ENCODE results near the gene SYNGR3.

The SYNGR3 gene

GRCh38 chr16:1998360-1998835 is 8.6 kb downstream of the SYNGR3 start:
- DNase-seq (ENCODE audit: low read depth): no peak
- TF ChIP-seq, protein P1, sequence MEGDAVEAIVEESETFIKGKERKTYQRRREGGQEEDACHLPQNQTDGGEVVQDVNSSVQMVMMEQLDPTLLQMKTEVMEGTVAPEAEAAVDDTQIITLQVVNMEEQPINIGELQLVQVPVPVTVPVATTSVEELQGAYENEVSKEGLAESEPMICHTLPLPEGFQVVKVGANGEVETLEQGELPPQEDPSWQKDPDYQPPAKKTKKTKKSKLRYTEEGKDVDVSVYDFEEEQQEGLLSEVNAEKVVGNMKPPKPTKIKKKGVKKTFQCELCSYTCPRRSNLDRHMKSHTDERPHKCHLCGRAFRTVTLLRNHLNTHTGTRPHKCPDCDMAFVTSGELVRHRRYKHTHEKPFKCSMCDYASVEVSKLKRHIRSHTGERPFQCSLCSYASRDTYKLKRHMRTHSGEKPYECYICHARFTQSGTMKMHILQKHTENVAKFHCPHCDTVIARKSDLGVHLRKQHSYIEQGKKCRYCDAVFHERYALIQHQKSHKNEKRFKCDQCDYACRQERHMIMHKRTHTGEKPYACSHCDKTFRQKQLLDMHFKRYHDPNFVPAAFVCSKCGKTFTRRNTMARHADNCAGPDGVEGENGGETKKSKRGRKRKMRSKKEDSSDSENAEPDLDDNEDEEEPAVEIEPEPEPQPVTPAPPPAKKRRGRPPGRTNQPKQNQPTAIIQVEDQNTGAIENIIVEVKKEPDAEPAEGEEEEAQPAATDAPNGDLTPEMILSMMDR (IDR thresholded peaks at IDR 0.05; ENCODE audit: control insufficient read depth, insufficient read depth, low read depth, low read length, missing control alignments): no peak
- no peak overlapping the region for H3K4me3 ChIP-seq (ENCODE audit: control insufficient read depth, low read depth, low read length)

GRCh38 chr16:1998852-1999801 is 9.4 kb downstream of the SYNGR3 start:
- TF ChIP-seq, protein P1 (IDR thresholded peaks at IDR 0.05; ENCODE audit: control insufficient read depth, insufficient read depth, low read depth, low read length, missing control alignments): no peak
- DNase-seq (ENCODE audit: low read depth): no peak
- H3K4me3 ChIP-seq (ENCODE audit: control insufficient read depth, low read depth, low read length): no peak overlapping the region

DNA sequence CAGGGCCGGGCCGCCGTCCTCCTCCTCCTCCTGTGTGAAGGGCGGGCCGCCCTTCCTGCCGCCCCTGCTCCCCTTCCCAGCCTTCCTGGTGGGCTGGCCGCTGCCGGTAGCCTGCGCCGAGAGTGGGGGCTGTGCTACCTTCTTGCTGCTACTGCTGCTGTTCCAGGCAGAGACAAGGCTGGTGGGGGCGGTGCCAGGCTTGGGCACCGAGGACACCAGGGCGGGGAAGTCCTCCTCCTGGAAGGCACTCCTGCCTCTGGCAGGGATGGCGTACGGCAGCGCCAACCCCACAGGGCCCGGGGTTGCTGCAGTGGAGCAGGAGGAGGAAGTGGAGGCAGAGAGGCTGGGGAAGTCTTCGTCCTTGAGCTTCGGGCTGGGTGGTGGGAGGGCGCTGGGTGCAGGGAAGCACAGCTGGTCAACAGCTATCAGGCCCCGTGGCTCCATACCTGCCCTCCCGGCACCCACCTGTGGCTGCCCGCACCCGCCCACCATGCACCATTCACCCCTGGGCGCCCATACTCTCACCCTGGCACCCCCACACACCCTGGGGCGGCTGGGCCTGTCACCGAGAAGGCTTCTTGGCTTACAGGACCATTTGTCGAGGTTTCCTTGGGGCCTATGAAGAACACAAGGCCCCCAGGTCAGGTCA is 10.2 kb downstream of the SYNGR3 start:
- no peak for DNase-seq (ENCODE audit: low read depth)
- H3K4me3 ChIP-seq (ENCODE audit: control insufficient read depth, low read depth, low read length): no peak overlapping the region
- TF ChIP-seq, protein P1 (IDR thresholded peaks at IDR 0.05; ENCODE audit: control insufficient read depth, insufficient read depth, low read depth, low read length, missing control alignments): no peak

GRCh38 chr16:2001035-2001434 is 11.3 kb downstream of the SYNGR3 start:
- DNase-seq (ENCODE audit: low read depth): no peak
- no peak overlapping the region for H3K4me3 ChIP-seq (ENCODE audit: control insufficient read depth, low read depth, low read length)
- TF ChIP-seq, protein P1 (IDR thresholded peaks at IDR 0.05; ENCODE audit: control insufficient read depth, insufficient read depth, low read depth, low read length, missing control alignments): no peak

DNA sequence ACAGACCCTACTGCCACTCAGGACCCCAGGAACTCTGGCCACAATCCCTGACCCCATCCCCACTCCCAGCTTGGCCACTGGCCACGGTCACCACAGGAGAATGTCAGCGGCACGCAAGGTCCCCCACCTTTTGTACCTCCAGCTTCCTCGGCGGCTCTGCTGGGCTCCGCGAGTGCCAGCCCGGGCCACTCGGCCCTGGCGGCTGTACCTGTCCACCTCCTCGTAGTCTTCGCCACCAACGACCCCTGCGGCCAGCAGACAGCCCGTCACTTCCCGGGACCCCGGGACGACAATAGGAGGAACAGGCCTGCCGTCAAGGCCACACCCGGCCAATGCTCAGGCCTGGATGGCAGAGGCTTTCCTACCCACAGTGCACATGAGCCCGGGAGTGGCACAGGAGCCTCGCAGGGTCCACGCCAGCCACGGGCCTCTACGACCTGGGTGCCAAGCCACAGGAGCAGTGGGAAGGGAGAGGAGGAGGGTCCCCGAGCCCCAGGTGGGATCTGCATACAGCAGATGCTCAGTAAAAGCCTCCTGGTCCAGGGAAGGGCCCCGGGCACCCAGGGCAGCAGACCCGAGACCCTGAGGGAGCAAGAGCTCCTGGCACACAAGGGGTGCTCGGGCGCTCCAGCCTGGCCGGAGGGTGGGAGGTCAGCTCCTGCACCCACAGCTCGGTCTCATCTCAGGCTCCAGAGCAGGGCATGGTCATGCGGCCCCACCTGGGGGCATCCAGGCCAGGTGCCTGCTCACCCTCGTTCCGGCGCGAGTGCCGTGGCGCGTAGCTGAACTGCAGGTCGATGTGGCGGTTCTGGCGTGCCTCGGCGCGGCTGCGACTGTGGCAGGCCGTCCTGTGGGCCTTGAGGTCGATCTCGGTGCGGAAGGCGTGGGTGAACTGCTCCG is 11.9 kb downstream of the SYNGR3 start:
- TF ChIP-seq, protein P1 (IDR thresholded peaks at IDR 0.05; ENCODE audit: control insufficient read depth, insufficient read depth, low read depth, low read length, missing control alignments): no peak
- H3K4me3 ChIP-seq (ENCODE audit: control insufficient read depth, low read depth, low read length): no peak overlapping the region
- DNase-seq (ENCODE audit: low read depth): no peak
